GM12864 (cell line): ENCODE results near the gene RPS27A.
"Not testable (repeated sequence)": the region's sequence is repeated elsewhere in the genome, so short reads cannot be mapped to it uniquely, and the experiment has no call there.

ENCODE experiments used
- DNase-seq: peaks from one replicate; pipeline ENCODE4 v3.0.0-alpha.2; 2011; ENCODE audit warnings: low read depth
- H3K4me3 ChIP-seq: 2 replicates; pipeline ENCODE4 v1.5.1; 2011; ENCODE audit warnings: mild to moderate bottlenecking, low read depth, low read length, control low read depth
- CTCF ChIP-seq: IDR thresholded peaks from 2 replicates; pipeline ENCODE4 v1.5.1; 2011; ENCODE audit warnings: low read depth, mild to moderate bottlenecking, moderate library complexity, low read length, control low read depth, inconsistent platforms; ENCODE audit errors: missing control alignments

Gene RPS27A

DNA sequence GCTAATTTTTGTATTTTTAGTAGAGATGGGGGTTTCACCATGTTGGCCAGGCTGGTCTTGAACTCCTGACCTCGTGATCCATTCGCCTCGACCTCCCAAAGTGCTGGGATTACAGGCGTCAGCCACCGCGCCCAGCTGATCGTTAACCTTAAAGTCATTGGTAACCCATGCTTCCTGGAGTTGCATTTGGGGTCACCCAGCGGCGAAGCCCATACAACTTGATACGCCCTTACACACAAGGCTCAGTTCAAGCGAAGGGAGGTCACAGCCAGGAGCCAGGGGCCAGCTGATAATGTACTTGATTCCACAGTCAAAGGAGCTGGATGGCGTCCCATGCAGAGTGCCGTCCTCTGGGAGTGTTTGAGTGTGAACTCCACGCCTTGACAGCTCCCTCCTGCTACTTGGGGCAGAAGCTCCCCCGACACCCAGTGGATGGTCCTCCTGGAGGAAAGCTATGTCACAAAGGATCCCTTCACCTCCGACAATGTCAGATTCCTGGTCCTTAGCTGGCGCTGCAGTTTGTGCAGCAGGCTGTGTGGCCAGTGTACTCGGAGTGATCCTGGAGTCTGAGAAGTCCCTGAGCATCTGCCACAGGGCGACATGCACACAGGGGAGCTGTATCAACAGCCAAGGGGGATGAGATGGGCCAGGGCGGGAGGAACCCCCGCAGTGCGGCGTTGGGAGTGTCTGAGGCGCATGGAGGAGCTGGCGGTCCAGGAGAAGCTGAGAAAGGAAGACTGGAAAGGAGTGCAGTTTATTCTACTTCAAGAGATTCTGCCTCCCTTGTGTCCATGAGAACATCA lies 8.3 kb upstream of the RPS27A start:
- peak overlapping the region; percentile 65; the same call in 1 of the 2 replicates for H3K4me3 ChIP-seq
- DNase-seq, result no peak
- no peak for TF ChIP-seq CTCF

DNA sequence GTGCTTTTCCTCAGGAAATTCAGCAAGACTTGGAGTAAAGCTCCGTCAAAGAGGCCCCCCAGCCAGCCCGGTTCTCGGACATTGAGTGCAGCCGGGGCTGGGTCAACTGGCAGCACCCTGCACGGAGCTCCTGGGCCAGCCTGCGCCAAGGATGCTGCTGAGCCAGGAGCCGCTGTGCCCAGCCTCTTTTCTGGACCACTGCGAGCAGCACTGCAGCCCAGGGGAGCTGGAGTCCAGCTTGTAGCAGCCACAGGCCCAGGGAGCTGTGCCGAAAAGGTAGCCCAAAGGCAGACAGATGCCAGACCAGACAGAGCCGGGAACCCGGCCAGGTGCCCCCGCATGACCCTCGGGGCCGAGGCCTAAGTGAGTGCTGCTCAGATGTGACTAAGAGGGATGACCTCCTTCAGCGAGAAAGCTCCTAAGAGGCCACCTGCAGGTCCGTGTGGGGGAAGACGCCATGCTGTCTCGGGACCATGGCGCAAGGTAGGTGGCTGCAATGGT lies 7.7 kb upstream of the RPS27A start:
- no peak for TF ChIP-seq CTCF

GRCh38 chr2:55225481-55226020 lies 6.9 kb upstream of the RPS27A start:
- no peak overlapping the region for H3K4me3 ChIP-seq
- no peak for DNase-seq

More for the DNA sequence above, 7.7 kb upstream of the RPS27A start:
- H3K4me3 ChIP-seq, result no peak overlapping the region
- DNase-seq, result no peak

DNA sequence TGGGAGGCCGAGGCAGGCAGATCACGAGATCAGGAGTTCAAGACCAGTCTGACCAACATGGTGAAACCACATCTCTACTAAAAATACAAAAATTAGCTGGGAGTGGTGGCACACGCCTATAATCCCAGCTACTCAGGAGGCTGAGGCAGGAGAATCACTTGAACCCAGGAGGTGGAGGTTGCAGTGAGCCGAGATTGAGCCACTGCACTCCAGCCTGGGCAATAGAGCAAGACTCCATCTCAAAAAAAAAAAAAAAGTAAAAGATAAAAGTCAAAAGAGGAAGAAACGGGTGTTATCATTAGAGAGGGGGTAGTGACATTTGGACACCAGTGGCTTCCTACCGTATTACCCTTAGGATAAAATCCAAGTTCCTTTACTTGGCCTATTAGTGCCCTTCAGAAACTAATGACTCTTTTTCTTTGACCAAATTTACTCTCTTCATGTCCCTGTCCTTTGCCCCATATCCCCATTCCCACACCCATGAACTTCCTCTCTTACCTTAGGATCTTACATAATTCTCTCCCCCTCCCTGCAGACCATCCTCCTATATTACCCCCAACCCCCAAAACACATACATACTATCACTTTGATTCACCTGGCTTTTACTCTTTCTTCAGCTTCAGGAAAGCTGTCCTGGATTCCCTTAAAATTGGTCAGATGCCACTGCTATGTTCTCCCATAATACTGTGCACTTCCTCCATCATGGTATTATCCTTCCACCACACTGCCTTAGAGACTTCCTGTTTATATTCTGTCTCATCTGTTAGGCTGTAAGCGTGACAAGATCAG lies 4.9 kb upstream of the RPS27A start:
- DNase-seq, H3K4me3 ChIP-seq: not testable (repeated sequence)

More at GRCh38 chr2:55225481-55226020, 6.9 kb upstream of the RPS27A start:
- no peak for TF ChIP-seq CTCF

DNA sequence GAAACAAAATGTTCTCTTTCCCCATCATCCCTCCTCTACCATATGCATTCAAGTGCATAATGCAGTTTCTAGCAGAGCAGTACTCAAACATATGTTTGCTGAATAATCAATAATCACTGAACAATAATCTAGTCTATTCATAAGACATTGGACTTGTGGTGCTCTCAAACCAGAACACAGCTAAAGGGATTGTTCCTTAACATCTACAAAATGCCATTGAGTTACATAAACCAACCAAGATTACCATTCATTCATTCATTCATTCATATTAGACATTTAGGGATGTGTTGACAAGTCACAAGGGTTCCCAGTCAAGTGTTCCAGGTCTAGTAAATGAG lies 4.3 kb upstream of the RPS27A start:
- no peak overlapping the region for H3K4me3 ChIP-seq
- DNase-seq, result no peak
- no peak for TF ChIP-seq CTCF

DNA sequence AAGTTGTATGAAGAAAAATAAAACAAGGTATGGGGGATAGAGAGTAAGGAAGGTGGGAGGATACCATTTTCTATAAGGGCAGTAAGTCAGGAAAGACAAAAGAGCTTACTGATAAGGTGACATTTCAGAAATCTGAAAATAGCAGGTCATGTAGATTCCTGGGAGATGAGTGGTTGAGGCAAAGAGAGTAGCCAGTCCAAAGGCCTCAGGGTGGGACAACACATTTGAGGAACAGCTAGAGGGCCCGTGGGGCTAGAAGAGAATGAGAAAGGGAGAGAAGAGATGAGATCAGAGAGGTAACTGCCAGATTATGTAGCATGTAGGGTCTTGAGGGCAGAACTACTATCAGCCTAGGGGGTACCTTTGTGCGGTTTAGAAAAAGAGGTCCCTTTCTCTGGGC lies 3.3 kb upstream of the RPS27A start:
- TF ChIP-seq CTCF, result no peak
- no peak for DNase-seq
- H3K4me3 ChIP-seq, result no peak overlapping the region

GRCh38 chr2:55230551-55230950 lies 1.9 kb upstream of the RPS27A start:
- H3K4me3 ChIP-seq, result no peak overlapping the region
- no peak for DNase-seq
- TF ChIP-seq CTCF, result no peak
